Tongue (tissue), 2 donors: Measurements from ENCODE around the gene LRRC32. TPM values are rescaled to one million over a fixed set of nuclear protein-coding genes. Genes with fewer than 3 reads are reported as not detected.

ENCODE experiments used
- DNase-seq: peaks from one replicate; pipeline ENCODE4 v3.0.0-alpha.2; 2015
- total RNA-seq: library from RNA; depleted of rRNA; stranded (reverse); fragments of >200 nt; gene quantifications from one replicate; pipeline ENCODE4 v1.2.3, GENCODE V29; 2014

LRRC32 gene
- total RNA-seq, 1 donor from 2014 or later, result 22.1 TPM

DNA sequence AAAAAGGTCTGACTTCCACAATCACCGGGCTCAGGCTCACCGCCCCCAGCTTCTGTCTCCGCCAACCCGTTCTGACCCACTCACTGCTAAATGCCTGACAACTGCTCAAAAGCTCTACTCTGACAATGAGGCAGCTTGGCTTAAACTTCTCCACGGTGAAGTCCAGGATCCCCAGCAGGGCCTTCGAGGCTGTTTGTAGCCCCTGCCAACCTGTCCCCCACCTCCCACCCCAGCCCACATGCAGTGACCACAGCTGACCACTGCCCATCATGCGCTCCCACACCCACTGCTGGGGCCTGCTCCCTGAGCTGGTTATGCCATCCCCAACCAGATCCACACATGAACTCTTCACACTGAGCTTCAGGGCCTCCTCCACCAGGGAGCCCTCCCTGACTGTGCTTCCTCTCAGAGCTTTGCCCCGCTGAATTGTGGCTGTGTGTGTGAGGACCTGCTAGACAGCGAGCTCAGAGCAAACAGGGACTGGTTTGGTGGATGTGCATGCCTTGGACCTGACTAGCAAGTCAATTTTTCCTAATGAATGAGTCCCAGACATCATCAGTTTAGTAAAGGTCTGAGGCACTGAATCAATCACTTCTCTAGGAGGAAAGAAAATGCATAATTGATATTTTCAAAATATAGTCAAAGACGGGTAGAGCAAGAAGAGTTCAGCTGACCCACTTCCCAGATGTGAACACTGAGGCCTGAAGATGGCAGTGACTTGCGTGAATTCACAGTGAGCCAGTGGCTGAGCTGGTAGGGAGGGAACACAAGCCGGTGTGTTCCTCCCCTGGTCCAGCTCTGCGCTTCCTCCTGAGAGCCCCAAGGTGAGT lies 7.7 kb downstream of the LRRC32 start:
- DNase-seq, result no peak

DNA sequence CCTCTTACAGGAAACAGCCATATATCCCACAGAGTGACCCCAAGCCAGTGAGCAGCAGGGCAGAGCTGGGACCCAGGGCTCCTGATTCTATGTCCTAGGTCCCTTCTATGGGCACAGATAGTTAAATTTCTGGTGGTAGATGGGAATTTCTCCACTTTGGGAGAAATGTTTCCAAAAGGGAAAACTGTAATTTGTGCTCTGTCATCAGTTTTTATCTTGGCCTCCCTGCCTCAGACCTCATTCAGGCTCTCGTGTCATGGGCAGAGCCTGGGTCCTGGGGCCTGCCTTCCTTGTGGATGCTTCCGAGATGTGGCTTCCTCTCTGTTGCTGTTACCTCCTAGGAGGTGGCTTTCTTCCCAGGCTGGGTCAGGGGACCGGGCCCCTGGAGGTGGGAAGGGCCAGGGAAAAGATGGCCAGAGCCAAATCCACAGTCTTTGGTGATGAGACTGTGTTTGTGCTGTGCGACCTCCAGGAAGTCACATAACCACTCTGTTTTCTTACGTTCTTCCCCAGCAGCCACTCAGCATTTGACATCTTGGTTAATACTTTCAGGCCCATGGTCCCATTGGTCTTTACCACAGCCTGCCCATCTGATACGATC lies 8.6 kb downstream of the LRRC32 start:
- no peak for DNase-seq

DNA sequence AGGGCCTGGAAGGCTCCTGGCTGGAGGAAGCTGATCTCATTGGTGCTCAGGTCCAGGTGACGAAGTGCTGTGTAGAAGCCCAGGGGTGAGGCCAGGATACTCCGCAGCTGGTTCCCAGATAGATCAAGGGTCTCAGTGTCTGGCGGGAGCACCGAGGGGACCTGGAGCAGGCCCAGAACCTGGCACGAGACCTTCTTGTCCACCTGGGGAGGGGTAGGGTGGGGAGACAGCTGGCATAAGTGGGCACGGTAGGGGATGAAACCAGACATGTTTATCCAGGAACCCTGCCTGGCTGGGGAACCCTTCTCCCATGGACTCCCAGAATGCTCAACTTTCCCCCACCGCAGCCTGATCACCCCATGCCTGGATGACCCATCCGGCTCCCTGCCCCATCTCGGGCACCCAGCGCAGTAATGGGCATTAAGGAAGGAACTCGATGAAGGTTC lies 9.2 kb downstream of the LRRC32 start:
- DNase-seq, result no peak

DNA sequence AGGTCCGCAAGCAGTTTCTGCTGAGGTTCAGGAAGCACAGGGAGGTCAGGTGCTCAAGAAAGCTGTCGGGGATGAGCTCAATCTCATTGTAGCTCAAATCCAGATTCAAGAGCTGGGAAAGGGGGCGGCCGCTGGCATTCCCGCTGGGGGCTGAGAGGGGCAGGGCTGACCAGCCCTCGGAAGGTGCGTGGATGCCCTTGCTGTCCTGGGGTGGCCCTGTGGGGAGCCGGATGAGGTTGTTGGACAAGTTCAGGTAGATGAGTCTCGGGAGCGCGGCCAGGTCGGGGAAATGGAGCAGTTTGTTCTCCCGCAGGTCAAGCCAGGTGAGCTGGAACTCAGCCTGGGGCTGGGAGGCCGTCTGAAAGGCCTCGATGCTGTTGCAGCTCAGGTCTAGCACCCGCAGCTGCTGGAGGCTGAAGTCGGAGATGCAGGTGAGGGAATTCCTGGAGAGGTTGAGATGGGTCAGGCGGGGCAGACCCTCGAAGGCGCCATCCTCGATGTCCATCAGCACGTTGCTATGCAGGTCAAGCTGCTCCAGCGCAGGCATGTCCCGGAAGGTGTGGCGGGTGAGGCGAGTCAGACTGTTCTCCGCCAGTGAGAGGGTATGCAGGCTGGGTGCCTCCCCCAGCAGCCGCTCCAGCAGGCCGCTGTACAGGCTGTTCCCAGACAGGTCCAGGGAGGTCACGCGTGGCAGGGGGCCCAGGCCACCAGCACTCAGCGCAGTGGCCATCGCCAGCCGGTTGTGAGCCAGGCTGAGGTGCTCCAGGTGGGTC lies 9.8 kb downstream of the LRRC32 start:
- DNase-seq, result no peak

DNA sequence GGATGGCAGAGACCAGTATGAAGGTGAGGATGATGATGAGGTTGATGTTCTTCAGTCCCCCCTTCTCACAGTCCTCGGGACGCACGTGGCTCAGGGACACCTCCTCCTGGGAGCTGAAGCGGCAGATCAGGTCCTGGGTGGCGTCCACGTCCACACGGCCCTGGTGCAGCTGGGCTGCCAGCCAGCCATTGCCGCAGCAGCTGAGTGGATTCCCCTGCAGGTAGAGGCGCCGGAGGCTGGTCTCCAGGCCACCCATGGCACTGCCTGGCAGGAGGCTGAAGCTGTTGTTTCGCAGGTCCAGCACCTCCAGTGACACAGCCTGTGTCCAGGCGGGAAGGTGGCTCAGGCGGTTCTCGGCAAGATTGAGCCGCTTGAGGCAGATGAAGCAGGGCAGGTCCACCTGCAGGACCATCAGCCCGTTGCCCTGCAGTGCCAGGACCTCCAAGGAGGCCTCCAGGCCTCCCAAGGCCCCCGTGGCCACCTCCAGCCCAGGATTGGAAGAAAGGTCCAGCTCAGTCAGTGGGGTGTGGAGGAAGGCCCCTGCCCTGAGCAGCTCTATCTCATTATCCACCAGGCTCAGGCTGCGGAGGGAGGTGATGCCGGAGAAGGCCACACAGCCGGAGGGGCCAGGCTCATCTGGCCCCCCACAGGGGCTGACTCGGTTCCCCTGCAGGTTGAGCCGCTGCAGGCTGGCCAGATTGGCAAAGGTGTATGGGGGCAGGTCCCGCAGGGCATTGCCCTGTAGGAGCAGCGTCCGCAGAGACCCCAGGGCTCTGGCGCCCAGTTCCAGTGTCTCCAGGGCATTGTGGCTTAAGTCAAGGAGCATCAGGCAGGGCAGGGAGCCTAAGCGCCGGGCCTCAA lies 10.6 kb downstream of the LRRC32 start:
- no peak for DNase-seq

DNA sequence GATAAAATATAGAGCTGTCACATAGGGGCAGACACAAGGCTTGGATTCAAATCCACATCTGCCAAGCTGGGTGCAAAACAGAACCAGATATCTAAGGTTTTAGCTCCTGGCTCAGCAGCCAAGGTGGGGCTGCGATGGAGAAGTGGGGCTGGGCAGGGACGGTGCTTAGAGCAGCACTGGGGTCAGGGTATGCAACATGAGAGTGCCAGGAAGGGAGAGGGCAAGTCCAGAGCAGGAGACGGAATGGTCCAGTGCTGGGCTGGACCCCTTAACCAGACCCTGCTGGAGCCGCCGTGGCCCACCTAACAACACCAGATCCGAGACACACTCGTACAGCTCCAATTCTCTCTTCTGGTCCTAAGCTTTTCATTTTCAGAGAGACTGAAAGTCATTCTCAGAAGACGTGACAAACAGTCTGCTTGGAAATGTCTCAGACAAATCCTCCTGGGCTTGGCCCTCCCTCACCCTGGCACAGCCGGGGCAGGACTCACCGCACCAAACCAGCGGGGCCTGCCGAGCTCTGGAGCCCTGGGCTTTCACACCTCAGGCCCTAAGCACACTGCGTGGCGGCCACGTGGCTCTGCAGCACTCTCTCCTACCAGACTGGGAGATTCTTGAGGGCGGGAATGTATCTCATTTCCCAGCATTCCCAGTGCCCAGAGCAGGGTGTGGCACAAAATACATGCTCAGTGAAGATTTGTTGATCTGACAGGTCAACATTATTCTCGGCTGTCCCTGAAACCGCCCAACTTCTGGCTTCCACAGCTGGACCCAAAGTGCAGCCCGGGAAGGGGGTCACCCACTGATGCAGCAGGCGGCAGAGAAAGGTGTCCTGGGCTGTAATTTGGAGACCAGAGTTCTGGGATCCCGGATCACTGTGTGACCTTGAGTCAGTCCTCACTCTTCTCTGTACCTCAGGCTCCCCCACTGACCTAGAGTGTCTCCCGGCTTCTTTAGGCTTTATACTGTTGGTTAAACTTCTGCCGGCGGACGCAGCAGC lies 11.6 kb downstream of the LRRC32 start:
- DNase-seq, result no peak

DNA sequence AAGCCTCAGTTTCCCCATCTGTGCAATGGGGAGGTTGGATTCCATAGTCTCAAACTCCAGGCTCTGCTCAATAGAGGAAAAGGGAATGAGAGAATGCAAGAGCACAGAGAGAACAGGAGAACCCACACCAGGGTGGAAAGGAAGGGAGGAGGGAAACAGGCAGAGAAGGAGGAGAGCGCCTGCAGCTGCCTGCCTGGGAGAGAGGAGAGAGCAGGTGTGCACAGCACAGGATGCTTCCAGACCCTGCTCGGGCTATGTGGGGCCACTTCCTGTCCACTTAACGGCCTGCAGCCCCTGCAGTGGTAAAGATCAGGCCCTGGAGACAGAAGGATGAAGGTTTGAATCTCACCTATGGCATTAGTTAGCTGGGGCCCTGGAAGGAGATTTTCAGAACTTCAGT lies 12.3 kb downstream of the LRRC32 start:
- no peak for DNase-seq

DNA sequence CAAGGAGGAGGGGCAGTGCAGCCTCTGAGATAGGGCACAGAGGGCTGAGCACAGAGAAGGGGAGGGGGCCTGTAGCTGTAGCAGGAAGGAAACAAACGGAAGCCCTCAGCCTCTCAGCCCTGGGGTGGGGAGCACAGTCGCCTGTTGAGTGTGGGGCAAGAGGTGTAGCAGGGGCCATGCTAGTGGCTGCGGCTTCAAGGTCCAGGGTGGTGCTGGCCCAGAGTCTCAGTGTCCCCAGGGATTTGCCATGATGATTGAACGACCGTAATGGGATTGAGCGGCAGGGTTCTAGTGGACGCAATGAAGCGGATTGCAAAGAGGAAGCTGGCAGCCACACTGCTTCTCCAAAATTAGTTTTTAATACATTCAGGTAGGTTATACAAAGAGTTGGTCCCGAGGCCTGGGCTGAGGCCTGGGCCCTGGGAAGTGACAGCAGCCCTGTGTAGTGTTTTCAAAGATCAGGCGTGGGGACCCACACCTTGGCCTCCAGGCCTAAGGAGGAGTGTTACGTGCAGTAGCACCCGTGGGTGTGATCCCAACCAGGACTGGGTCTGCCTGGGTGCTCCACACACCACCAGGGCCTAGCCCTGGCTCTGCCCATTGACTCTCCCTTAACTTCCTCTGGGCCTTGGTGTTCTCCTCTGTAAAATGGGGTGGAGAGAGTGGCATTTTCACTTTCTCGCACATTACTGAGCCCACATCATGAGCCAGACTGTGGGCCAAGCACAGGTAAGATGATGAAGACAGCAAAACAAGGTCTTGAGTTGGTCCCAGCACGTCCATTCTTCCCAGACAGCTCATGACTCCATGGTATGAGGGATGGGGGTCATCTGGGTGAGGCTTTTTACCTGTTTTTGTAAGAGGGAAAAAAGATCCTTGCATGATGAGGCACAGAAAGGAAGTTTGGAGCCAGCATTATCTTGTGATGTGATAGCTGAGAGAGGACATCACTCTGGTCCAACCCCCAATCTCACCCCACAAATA lies 13.1 kb downstream of the LRRC32 start:
- no peak for DNase-seq

DNA sequence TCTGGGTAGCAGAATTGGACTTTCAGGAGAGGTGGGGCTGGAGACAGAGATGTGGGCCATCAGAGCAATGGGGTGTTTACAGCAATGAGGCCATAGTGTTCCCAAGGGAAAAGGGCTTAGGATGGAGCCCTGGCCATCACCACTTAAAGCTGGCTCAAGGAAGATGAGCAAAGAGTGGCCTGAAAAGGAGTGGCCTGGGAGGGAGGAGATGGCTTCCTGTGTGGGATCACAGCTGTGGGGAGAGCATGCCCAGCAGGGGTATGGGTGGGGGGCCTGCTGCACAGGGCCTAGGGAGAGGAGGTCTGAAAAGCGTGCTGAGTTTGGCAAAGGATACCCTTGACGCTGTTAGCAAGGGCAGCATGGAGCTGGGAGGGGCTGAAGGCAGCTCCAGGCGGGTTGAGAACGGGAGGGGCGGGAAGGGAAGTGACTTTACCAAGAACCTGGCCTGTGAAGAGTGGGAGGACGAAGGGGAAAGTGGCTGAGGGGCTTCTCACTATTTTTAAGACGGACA lies 13.9 kb downstream of the LRRC32 start:
- no peak for DNase-seq

DNA sequence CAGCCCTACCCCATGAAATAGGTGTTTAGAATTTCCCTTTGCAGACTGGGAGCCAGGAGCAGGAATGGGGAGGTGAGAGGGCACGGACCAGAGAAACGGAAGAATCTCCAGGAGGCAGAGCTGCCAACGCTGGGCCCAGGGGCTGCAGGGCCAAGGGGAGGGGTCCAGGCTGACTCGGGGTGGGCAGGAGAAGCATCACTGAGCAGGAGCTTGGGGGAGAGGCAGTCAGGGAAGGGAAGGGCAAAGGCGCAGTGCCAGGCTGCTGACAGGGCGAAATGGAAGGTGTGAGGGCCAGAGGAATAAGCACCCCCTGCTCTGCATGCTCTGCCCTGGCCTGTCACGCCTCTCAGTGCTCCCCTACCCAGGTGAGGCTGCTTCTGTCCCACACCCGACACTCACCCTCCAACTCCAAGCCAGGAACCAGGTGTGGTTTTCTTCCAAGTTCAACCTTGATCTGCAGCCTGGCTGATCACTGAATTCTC lies 14.5 kb downstream of the LRRC32 start:
- no peak for DNase-seq

DNA sequence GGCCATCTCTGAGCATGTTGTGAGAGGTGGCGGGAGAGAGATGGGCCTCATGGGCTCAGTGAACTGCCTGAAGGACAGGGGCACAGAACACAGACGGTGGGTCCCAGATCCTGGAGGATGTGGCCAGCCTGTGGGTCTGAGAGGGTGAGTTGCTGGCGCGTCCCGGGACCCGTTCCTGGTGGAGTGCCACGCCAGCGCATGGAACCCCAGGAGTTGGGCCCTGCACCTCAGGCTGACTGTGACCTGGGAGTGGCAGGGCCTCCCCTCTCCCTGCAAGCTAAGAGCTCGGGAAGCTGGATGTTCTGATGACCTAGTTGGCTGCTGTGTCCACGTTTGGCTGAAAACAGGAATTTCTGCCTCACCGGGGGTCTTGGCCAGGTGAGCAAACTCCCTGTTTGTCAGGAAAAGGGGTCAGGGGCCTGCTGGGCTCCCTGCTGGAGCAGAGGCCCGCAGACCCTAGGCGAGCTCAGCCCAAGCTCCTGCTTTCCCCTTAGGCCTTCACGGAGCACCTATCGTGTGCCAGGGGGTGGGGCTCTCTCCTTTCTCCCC lies 15.0 kb downstream of the LRRC32 start:
- no peak for DNase-seq

DNA sequence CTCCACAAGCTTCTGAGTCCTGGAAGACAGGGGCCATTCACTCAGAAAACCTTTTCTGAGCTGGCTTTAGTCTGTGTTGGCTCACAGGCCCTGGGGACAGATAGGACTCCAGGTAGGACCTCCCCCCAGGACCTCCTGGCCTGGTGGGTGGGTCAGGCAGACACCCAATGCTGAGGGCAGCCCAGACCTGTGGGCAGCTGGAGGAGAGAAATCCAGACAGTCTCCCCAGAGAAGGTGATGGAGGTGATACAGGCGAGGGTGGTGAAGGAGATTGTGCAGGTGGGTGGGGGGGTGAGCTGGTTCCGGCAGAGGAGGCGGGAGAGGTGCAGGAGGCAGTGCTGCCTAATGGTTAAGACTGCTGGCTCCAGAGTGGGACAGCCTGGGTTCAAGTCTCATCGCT lies 15.6 kb downstream of the LRRC32 start:
- DNase-seq, result no peak

DNA sequence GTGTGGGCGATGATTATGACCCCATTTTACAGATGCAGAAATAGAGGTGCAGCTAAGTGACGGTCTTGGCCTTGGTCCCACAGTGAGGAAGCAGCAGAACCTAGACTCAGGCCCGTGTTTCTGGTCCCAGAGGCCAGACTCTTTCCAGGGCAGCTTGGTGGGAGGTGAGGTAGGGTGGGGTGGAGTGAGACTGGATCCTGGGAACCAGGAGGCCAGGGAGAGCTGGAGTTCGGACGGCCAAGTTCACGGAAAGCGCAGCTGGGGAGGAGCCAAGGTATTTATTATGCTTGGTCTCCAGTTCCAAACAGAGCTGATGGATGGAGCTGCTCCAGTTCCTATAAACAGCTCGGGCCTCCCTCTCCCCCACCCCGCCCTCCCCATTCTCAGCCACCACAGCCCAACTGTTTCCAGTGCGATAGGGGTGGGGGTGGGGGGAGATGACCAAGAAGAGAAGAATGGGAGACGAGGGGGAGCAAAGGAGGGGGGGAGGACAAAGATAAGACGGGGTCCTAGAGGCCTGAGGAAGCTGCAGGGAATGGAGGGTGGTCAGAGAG lies 16.2 kb downstream of the LRRC32 start:
- peak; percentile 88 for DNase-seq

DNA sequence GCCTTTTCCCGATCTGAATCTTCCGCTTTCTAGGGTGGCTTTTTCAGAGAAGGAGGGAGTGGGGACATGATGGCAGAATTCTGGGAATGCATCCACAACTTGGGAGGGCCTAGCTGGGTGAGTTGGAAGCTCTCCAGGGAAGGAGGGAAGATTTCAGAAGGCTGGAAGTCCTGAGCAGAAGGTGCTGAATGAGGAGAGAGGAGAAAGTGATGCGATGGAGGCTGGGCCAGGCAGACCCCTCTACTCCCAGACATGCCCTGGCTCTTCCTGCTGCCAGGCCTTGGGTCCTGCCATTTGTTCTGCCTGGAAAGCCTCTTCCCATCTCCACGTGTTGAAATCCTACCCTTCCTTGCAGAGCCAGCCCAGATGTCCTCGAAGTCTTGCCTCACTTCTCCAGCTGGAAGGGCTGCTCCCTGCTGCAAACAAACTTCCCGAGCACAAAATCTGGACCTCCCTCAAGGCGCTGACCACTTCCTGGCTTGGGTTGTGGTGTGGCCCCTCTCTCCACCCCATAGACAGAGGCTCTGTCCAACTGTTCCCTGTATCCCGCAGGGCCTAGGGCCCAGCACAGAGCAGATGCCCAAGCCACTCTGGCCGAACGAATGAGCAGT lies 16.8 kb downstream of the LRRC32 start:
- peak; percentile 83 for DNase-seq

DNA sequence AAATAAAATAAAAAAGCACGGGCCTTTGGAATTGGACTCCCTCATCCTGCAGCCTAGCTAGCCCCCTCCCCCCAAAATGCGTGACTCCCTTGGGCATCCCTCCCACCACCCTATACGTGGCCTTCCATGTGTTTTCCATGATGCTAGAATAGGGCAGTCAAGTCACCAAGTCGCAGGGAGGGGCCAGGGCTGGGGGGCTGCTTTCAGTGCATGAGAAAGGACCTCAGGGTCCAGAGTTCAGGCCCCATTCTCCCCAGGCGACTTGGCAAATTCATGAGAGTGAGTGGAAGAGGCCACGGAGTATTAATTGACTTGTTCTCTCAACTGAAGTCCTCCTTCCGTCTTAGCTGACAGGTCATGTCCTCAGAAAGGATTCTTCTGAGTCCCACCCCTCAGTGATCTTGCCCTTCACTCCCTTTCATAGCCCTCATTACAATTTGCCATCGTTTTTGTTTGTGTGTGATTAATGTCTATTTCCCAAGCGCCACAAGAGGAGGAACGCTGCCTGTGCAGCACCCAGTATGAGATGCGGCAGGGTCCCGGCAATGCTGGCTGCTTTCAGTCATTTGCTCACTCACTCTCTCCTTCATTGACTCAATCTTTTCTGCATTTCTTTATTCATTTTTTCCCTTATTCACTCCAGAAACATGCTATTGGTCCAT lies 17.4 kb downstream of the LRRC32 start:
- no peak for DNase-seq

DNA sequence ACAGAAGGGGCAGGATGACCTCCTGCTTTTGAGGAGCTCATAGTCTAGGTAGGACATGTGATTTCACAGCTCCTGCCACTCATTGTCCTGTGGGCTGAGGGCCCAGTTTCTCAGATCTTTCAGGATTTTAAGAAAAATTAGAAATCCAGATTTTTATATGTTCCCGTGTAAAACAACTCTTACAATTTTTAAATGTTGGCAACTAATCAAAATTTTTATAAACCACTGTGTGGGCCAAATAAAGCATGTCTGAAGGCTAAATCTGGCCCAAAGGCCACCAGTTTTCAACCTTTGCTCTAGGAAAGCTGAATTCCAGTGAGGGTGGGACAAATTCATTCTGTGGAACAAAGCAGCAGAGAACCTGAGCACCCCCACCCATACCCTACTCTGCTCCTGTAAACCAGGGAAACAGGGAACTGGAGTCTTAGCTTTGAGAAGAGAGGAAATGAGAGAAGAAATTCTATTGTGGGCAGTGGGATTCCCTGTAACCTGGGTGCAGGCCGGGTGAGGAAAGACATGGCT lies 20.6 kb downstream of the LRRC32 start:
- no peak for DNase-seq

DNA sequence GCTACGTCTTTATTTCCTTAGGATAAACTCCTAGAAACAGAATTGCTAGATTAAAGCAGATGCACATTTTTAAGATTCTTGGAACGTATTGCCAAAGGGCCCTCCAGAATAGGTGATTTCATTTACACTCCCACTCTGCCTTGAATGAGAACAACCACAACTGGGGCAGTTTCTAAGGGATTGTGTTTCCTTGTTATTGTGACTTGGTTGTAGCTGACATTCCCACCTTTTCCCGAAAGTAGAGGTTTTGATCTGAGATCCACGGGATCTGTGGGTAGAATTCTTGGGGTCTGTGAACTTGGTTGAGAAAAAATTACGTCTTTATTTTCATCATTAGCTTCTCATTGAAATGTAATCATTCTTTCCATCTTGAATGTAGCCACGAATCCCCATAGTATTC lies 21.5 kb downstream of the LRRC32 start:
- DNase-seq, result no peak
